Smooth muscle cell (in vitro differentiated cells): ENCODE data around the gene SPEM1. TPM values are rescaled to one million over a fixed set of nuclear protein-coding genes. Genes with fewer than 3 reads are reported as not detected.

Experiments
- DNase-seq: peaks from one replicate; lab custom pipeline; 2025; ENCODE audit not compliant: unreplicated experiment; lab: John Stamatoyannopoulos, UW
- H2AFZ ChIP-seq: fragments of 200-600 bp; sonication (generic); 2 replicates; pipeline ENCODE4 v1.6.0; 2016; ENCODE audit warnings: antibody characterized with exemption, low read depth, mild to moderate bottlenecking
- H3F3A ChIP-seq: fragments of 200-600 bp; sonication (generic); 2 replicates; pipeline ENCODE4 v1.6.0; 2017; ENCODE audit warnings: antibody characterized with exemption, low read depth
- H3K27ac ChIP-seq: fragments of 200-600 bp; sonication (generic); 2 replicates; pipeline ENCODE4 v1.5.1; 2016; ENCODE audit warnings: low read depth, mild to moderate bottlenecking
- H3K27me3 ChIP-seq: fragments of 200-600 bp; sonication (generic); 2 replicates; pipeline ENCODE4 v1.6.1; 2016; ENCODE audit warnings: low read depth, mild to moderate bottlenecking
- H3K36me3 ChIP-seq: fragments of 200-600 bp; sonication (generic); 2 replicates; pipeline ENCODE4 v1.5.1; 2016; ENCODE audit warnings: low read depth
- H3K4me1 ChIP-seq: fragments of 200-600 bp; sonication (generic); 2 replicates; pipeline ENCODE4 v1.5.1; 2016; ENCODE audit warnings: low read depth
- H3K4me2 ChIP-seq: fragments of 200-600 bp; sonication (generic); 2 replicates; pipeline ENCODE4 v1.6.0; 2016; ENCODE audit warnings: mild to moderate bottlenecking
- H3K4me3 ChIP-seq: fragments of 200-600 bp; sonication (generic); 2 replicates; pipeline ENCODE4 v1.5.1; 2016; ENCODE audit warnings: mild to moderate bottlenecking
- H3K79me2 ChIP-seq: fragments of 200-600 bp; sonication (generic); 2 replicates; pipeline ENCODE4 v1.6.0; 2016; ENCODE audit warnings: low read depth, mild to moderate bottlenecking
- H3K9ac ChIP-seq: fragments of 200-600 bp; sonication (generic); 2 replicates; pipeline ENCODE4 v1.6.0; 2016; ENCODE audit warnings: low read depth
- H3K9me3 ChIP-seq: fragments of 200-600 bp; sonication (generic); replicated peaks from 2 replicates; pipeline ENCODE4 v1.5.1; 2016; ENCODE audit warnings: low read depth
- H4K20me1 ChIP-seq: fragments of 200-600 bp; sonication (generic); 2 replicates; pipeline ENCODE4 v1.6.0; 2016; ENCODE audit warnings: low read depth
- CTCF ChIP-seq: fragments of 200-600 bp; sonication (generic); IDR thresholded peaks from 2 replicates; pipeline ENCODE4 v1.5.1; 2017; ENCODE audit warnings: borderline replicate concordance, mild to moderate bottlenecking, antibody characterized with exemption; ENCODE audit not compliant: insufficient read depth, poor library complexity, severe bottlenecking
- WGBS: methylation state at CpG from one replicate; pipeline ENCODE4 v1.1.7; 2016; ENCODE audit warnings: low lambda C conversion rate; 5-methylcytosine and 5-hydroxymethylcytosine counted together
- polyA plus RNA-seq: library from polyadenylated mRNA; unstranded; fragments of >200 nt; fragmentation: Nextera tagmentation; extraction: Ambion mirVana; gene quantifications from 2 replicates; pipeline ENCODE4 v1.2.1, GENCODE V29; 2016
- total RNA-seq: library from RNA; depleted of rRNA; stranded (reverse); fragments of >200 nt; gene quantifications from 2 replicates; pipeline ENCODE4 v1.2.3, GENCODE V29; 2014

The SPEM1 gene
- total and polyA plus RNA-seq, 2 experiments from 2014 or later = not detected

- no peak overlapping the region for H3K4me3 ChIP-seq
- 87% methylated on average over 11 of the region's 11 CpGs for WGBS
- no peak overlapping the region for H3K9ac ChIP-seq
These were observed 36.8 kb upstream of the SPEM1 start for GRCh38 chr17:7383371-7383741.

GRCh38 chr17:7383742-7384488 lies 36.2 kb upstream of the SPEM1 start:
- no peak overlapping the region for H2AFZ ChIP-seq
- H3F3A ChIP-seq = peaks cover 6% of the 10 kb centered on the region
- no peak overlapping the region for H3K27ac ChIP-seq
- no peak for DNase-seq
- TF ChIP-seq CTCF = no peak
- no peaks in the 10 kb centered on the region for H3K9me3 ChIP-seq
- H3K4me3 ChIP-seq = peak overlapping the region; percentile 40
- no peaks in the 10 kb centered on the region for H4K20me1 ChIP-seq
- no peaks in the 10 kb centered on the region for H3K36me3 ChIP-seq
- WGBS = 23% methylated on average over 64 of the region's 65 CpGs
- peak overlapping the region; percentile 85 for H3K4me2 ChIP-seq
- H3K4me1 ChIP-seq = peaks cover 19% of the 10 kb centered on the region
- no peaks in the 10 kb centered on the region for H3K79me2 ChIP-seq
- H3K9ac ChIP-seq = no peak overlapping the region
- peaks cover 22% of the 10 kb centered on the region for H3K27me3 ChIP-seq

More at GRCh38 chr17:7383371-7383741, 36.8 kb upstream of the SPEM1 start:
- Histone ChIP-seq H3K79me2 (no peaks in the 10 kb centered on the region), H3K36me3 (no peaks in the 10 kb centered on the region), H4K20me1 (no peaks in the 10 kb centered on the region), H3K27ac (no peak overlapping the region), H3K4me2 (peak overlapping the region; percentile 85), H2AFZ (no peak overlapping the region), H3K27me3 (peaks cover 22% of the 10 kb centered on the region), H3K4me1 (peaks cover 19% of the 10 kb centered on the region), H3F3A (peaks cover 6% of the 10 kb centered on the region), H3K9me3 (no peaks in the 10 kb centered on the region)
- TF ChIP-seq CTCF = no peak
- no peak for DNase-seq

- no peaks in the 10 kb centered on the region for H3K9me3 ChIP-seq
- peaks cover 5% of the 10 kb centered on the region for H4K20me1 ChIP-seq
- peak overlapping the region; percentile 40 for H3K4me3 ChIP-seq
- no peak for DNase-seq
- no peak overlapping the region for H2AFZ ChIP-seq
- H3K4me2 ChIP-seq = peak overlapping the region; percentile 85
- WGBS = 65% methylated on average over 22 of the region's 23 CpGs
- no peaks in the 10 kb centered on the region for H3K79me2 ChIP-seq
- no peak for TF ChIP-seq CTCF
- no peaks in the 10 kb centered on the region for H3K36me3 ChIP-seq
- H3K27me3 ChIP-seq = peaks cover 21% of the 10 kb centered on the region
- H3K27ac ChIP-seq = no peak overlapping the region
- peaks cover 19% of the 10 kb centered on the region for H3K4me1 ChIP-seq
- peaks cover 6% of the 10 kb centered on the region for H3F3A ChIP-seq
- no peak overlapping the region for H3K9ac ChIP-seq
These were observed 35.5 kb upstream of the SPEM1 start for GRCh38 chr17:7384489-7385081.

- Histone ChIP-seq H3K36me3 (no peaks in the 10 kb centered on the region), H3K4me2 (no peak overlapping the region), H3K4me1 (peaks cover 14% of the 10 kb centered on the region), H2AFZ (no peak overlapping the region), H3K27ac (no peak overlapping the region), H3F3A (peaks cover 6% of the 10 kb centered on the region), H4K20me1 (peaks cover 23% of the 10 kb centered on the region), H3K9me3 (no peaks in the 10 kb centered on the region), H3K79me2 (no peaks in the 10 kb centered on the region), H3K27me3 (no peaks in the 10 kb centered on the region), H3K9ac (no peak overlapping the region), H3K4me3 (no peak overlapping the region)
- DNase-seq = no peak
- 99% methylated on average over 10 of the region's 10 CpGs for WGBS
- no peak for TF ChIP-seq CTCF
These were observed 31.3 kb upstream of the SPEM1 start for GRCh38 chr17:7388856-7389255.
